ENCODE measurements around the gene SF3B3. TPM values are rescaled to one million over a fixed set of nuclear protein-coding genes. Genes with fewer than 3 reads are reported as not detected.

The SF3B3 gene
- total and polyA plus RNA-seq, 10 of the 15 experiments (the other 5 are each of a cell fraction or from before 2014, with no cell fraction given) = 134 to 453 (median 215) TPM

DNA sequence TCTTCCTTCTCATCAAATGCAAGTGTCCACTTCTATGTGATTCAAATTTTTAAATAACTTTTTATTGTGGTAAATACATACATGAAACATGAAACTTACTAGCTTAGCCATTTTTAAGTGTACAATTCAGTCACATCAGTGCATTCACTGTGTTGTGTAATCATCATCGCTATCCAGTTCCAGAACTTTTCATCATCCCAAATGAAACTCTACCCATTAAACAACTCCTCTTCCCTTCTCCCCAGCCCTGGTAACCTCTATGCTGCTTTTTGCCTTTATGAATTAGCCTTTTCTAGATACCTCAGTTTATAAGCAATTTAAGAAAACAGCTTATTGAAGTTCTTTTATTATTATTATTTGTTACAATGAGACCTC is 81.7 kb downstream of the SF3B3 start:
- H3K4me2 ChIP-seq (ENCODE audit: control insufficient read depth, insufficient read depth) = no peak overlapping the region
- H3K79me2 ChIP-seq (ENCODE audit: control insufficient read depth, insufficient read depth, low read length) = no peaks in the 10 kb centered on the region
- no peaks in the 10 kb centered on the region for H3K36me3 ChIP-seq (ENCODE audit: control insufficient read depth in 2 of 2, insufficient read depth in 2 of 2, low read length in 1 of 2)
- POLR2A ChIA-PET = no interaction called here
- H3K4me3 ChIP-seq = no peak overlapping the region
- no peaks in the 10 kb centered on the region for H3K4me1 ChIP-seq (ENCODE audit: control insufficient read depth, insufficient read depth, low read length)
- RAD21 ChIA-PET (ENCODE audit: unreplicated experiment) = no interaction called here
- CTCF ChIA-PET = no interaction called here
- in situ Hi-C loops (cut with MboI) (no loop called here), intact Hi-C loops (cut with micrococcal nuclease; ENCODE audit: unreplicated experiment) (no loop called here)
- no peak for TF ChIP-seq MEF2A (IDR thresholded peaks at IDR 0.05; ENCODE audit: insufficient read depth, low read depth, low read length)
- no peak for TF ChIP-seq HDAC6 (IDR thresholded peaks at IDR 0.05; ENCODE audit: unreplicated experiment)
- TF ChIP-seq BACH1 (IDR thresholded peaks at IDR 0.05; ENCODE audit: borderline replicate concordance) = no peak
- no peak for TF ChIP-seq MYB (IDR thresholded peaks at IDR 0.05; ENCODE audit: borderline replicate concordance, low read depth, low read length)
- no peak for TF ChIP-seq SMAD5 (IDR thresholded peaks at IDR 0.05; ENCODE audit: low read depth)
- no peak for TF ChIP-seq MYC (IDR thresholded peaks at IDR 0.05; ENCODE audit: insufficient read depth, insufficient read length, insufficient replicate concordance, low read length, severe bottlenecking)
- no peak for TF ChIP-seq CHD1 (IDR thresholded peaks at IDR 0.05; ENCODE audit: low read depth, low read length)
- TF ChIP-seq CHD4 (IDR thresholded peaks at IDR 0.05) = no peak
- no peak for TF ChIP-seq RUNX3 (IDR thresholded peaks at IDR 0.05; ENCODE audit: low read length)
- TF ChIP-seq RAD51 (IDR thresholded peaks at IDR 0.05) = no peak
- no peaks in the 10 kb centered on the region for H3K9me3 ChIP-seq (replicated peaks; ENCODE audit: control insufficient read depth, insufficient read depth, low read length)
- no peak overlapping the region for H3K9ac ChIP-seq (ENCODE audit: control insufficient read depth, insufficient read depth, low read length)
- FAIRE-seq (no peak), ATAC-seq (no peak), DNase-seq (ENCODE audit: low read depth, low spot score) (no peak)
- SMC1A ChIA-PET (ENCODE audit: uncharacterized antibody, unreplicated experiment) = no interaction called here
- H3K27me3 ChIP-seq (replicated peaks in 1 of 2; ENCODE audit: control insufficient read depth in 2 of 2, insufficient read depth in 2 of 2, low read length in 1 of 2) = no peaks in the 10 kb centered on the region; a peak in 2 of 4 replicates
- H4K20me1 ChIP-seq (ENCODE audit: control insufficient read depth, insufficient read depth) = no peaks in the 10 kb centered on the region
- no peak overlapping the region for H3K27ac ChIP-seq (ENCODE audit: control insufficient read depth, insufficient read depth)
- 96% methylated on average over 1 of the region's 1 CpG for WGBS (ENCODE audit: insufficient coverage, insufficient replicate concordance, low lambda C conversion rate, missing lambda C conversion rate)
- no peak overlapping the region for H2AFZ ChIP-seq (ENCODE audit: control insufficient read depth, low read depth, low read length)
- no TSS peak for BruUV-seq (replicated peaks)

DNA sequence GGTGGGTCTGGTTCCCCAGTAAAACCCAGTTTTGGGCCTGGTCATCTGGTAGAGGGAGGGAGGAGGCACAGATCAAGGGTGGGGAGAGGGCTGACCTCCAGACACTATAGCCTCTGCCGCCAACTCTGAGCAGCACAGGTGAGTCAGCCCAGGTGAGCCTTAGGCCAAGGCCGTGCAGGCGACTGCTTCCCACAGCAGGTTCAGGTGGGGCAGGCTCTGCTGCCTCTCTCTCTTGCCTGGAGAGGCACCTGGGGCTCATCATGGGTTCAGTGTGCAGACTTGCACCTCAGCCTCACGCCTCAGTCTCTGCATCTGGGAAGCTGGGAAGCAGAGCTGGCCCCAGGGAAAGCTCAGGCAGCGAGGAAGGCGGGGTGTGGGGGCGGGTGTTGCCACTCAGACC is 84.9 kb downstream of the SF3B3 start:
- H3K9me3 ChIP-seq (replicated peaks; ENCODE audit: control insufficient read depth, insufficient read depth, low read length) = no peaks in the 10 kb centered on the region
- in situ Hi-C loops (cut with MboI) (no loop called here), intact Hi-C loops (cut with micrococcal nuclease; ENCODE audit: unreplicated experiment) (no loop called here)
- no peaks in the 10 kb centered on the region for H3K36me3 ChIP-seq (ENCODE audit: control insufficient read depth in 2 of 2, insufficient read depth in 2 of 2, low read length in 1 of 2)
- no peak overlapping the region for H3K4me3 ChIP-seq
- no peak overlapping the region for H3K9ac ChIP-seq (ENCODE audit: control insufficient read depth, insufficient read depth, low read length)
- no TSS peak for BruUV-seq (replicated peaks)
- no peak for DNase-seq (ENCODE audit: low read depth, low spot score)
- no peak overlapping the region for H3K4me2 ChIP-seq (ENCODE audit: control insufficient read depth, insufficient read depth)
- no peaks in the 10 kb centered on the region; a peak in 1 of 4 replicates for H3K27me3 ChIP-seq (replicated peaks in 1 of 2; ENCODE audit: control insufficient read depth in 2 of 2, insufficient read depth in 2 of 2, low read length in 1 of 2)
- H2AFZ ChIP-seq (ENCODE audit: control insufficient read depth, low read depth, low read length) = no peak overlapping the region
- ChIA-PET CTCF (interaction anchor here (0.7 kb wide), 1 partner anchor 279 kb away, joined by 3 read pairs; no protein-coding TSS in a partner anchor), POLR2A (no interaction called here), RAD21 (ENCODE audit: unreplicated experiment) (no interaction called here), SMC1A (ENCODE audit: uncharacterized antibody, unreplicated experiment) (no interaction called here)
- H4K20me1 ChIP-seq (ENCODE audit: control insufficient read depth, insufficient read depth) = no peaks in the 10 kb centered on the region
- no peak for FAIRE-seq
- no peak for TF ChIP-seq BCLAF1 (IDR thresholded peaks at IDR 0.05)
- no peak for TF ChIP-seq NR2C1 (IDR thresholded peaks at IDR 0.05)
- TF ChIP-seq CREM (IDR thresholded peaks at IDR 0.05; ENCODE audit: low read depth) = no peak
- TF ChIP-seq ATF7 (IDR thresholded peaks at IDR 0.05; ENCODE audit: low read depth) = no peak
- TF ChIP-seq RB1 (IDR thresholded peaks at IDR 0.05; ENCODE audit: borderline replicate concordance) = no peak
- TF ChIP-seq RBBP5 (conservative IDR thresholded peaks at IDR 0.05) = no peak
- TF ChIP-seq TBL1XR1 (IDR thresholded peaks at IDR 0.05; ENCODE audit: low read depth, low read length) = no peak
- WGBS (ENCODE audit: insufficient coverage, insufficient replicate concordance, low lambda C conversion rate, missing lambda C conversion rate) = 39% methylated on average over 7 of the region's 7 CpGs
- no peak overlapping the region for H3K27ac ChIP-seq (ENCODE audit: control insufficient read depth, insufficient read depth)
- no peaks in the 10 kb centered on the region for H3K4me1 ChIP-seq (ENCODE audit: control insufficient read depth, insufficient read depth, low read length)
- no peaks in the 10 kb centered on the region for H3K79me2 ChIP-seq (ENCODE audit: control insufficient read depth, insufficient read depth, low read length)
- ATAC-seq = no peak

All from GM12878 (cell line).